GM12878 (cell line): Measurements from ENCODE around the gene PHLDA3.

Experiments
- BRCA1 ChIP-seq: IDR thresholded peaks from 2 replicates; pipeline ENCODE4 v1.6.1; 2011; ENCODE audit warnings: low read depth, low read length, improper control_type of control experiment
- CTCF ChIP-seq, 3 experiments: IDR thresholded peaks in 2 of 3; conservative IDR thresholded peaks in 1 of 3; 2 replicates each; pipeline ENCODE4 v1.5.1; 2011; ENCODE audit warnings: low read depth in 3 of 3, low read length in 3 of 3, mild to moderate bottlenecking in 3 of 3, control low read depth in 2 of 3, moderate library complexity in 2 of 3, inconsistent platforms in 1 of 3, mixed read lengths in 1 of 3; ENCODE audit not compliant: control insufficient read depth in 2 of 3, insufficient read depth in 1 of 3; ENCODE audit errors: extremely low read depth in 1 of 3
- EGR1 ChIP-seq, 2 experiments: IDR thresholded peaks; 1 replicate in 1 of 2; 2 replicates in 1 of 2; pipeline ENCODE4 v1.6.1; 2011 to 2012; ENCODE audit warnings: low read depth in 2 of 2, low read length in 2 of 2, borderline replicate concordance in 1 of 2, mild to moderate bottlenecking in 1 of 2, moderate library complexity in 1 of 2
- PBX3 ChIP-seq: IDR thresholded peaks from 2 replicates; pipeline ENCODE4 v1.6.1; 2011; ENCODE audit warnings: mild to moderate bottlenecking, low read depth, low read length, moderate library complexity; ENCODE audit not compliant: insufficient replicate concordance

GRCh38 chr1:201504799-201505502 lies 36.0 kb upstream of the PHLDA3 start:
- TF ChIP-seq CTCF (IDR thresholded peaks at IDR 0.05 in 2 of 3, conservative IDR thresholded peaks at IDR 0.05 in 1 of 3; ENCODE audit: control insufficient read depth in 2 of 3, extremely low read depth in 1 of 3, insufficient read depth in 1 of 3, low read depth in 3 of 3, low read length in 3 of 3) (no peak), PBX3 (no peak), BRCA1 (no peak), EGR1 (IDR thresholded peaks at IDR 0.05; ENCODE audit: borderline replicate concordance in 1 of 2, low read depth in 2 of 2, low read length in 2 of 2) (no peak)
